B cell (primary cell): ENCODE data around the gene SH3RF3. TPM values are rescaled to one million over a fixed set of nuclear protein-coding genes. Genes with fewer than 3 reads are reported as not detected.

Source experiments
- ATAC-seq: fragments of 200-7000 bp; cut with Tn5 transposase; one replicate; pipeline ENCODE4 v1.10.0; 2021; ENCODE audit warnings: low read depth, mild to moderate bottlenecking, moderate number of reproducible peaks, moderate library complexity
- CTCF ChIA-PET: fragments of 350-600 bp; sonication (Branson Sonifier 250); formaldehyde crosslinking; loops from one replicate; lab custom pipeline; 2021; ENCODE audit warnings: antibody characterized with exemption, inconsistent platforms; lab: Charles Lee
- POLR2A ChIA-PET: fragments of 350-600 bp; sonication (Branson Sonifier 250); formaldehyde crosslinking; loops from one replicate; lab custom pipeline; 2021; ENCODE audit warnings: antibody characterized with exemption; lab: Charles Lee
- DNase-seq: peaks from one replicate; pipeline ENCODE4 v3.0.0; 2013
- H2AFZ ChIP-seq: 2 replicates; pipeline ENCODE4 v1.6.1; 2012; ENCODE audit warnings: mild to moderate bottlenecking, low read depth, low read length; ENCODE audit not compliant: insufficient read depth, poor library complexity, severe bottlenecking
- H3K27ac ChIP-seq, 2 donors: 1 replicate in 1 of 2; 2 replicates in 1 of 2; pipeline ENCODE4 v1.5.1; 2012 to 2013; ENCODE audit warnings: low read length in 2 of 2, mild to moderate bottlenecking in 2 of 2, moderate library complexity in 1 of 2
- H3K27me3 ChIP-seq, 4 experiments: fragments of 200-600 bp in 1 of 4; sonication (generic) in 1 of 4; replicated peaks in 1 of 4; 1 replicate in 2 of 4; 2 replicates in 2 of 4; pipeline versions ENCODE4 v1.6.1 to v1.7.0; 2013 to 2016; ENCODE audit warnings: low read length in 3 of 4, mild to moderate bottlenecking in 2 of 4, mixed read lengths in 1 of 4, moderate library complexity in 1 of 4; ENCODE audit not compliant: insufficient read depth in 4 of 4, control insufficient read depth in 3 of 4; ENCODE audit errors: control extremely low read depth in 1 of 4
- H3K36me3 ChIP-seq, 2 experiments: replicated peaks in 1 of 2; 1 replicate in 1 of 2; 2 replicates in 1 of 2; pipeline versions ENCODE4 v1.6.1 to v1.7.1; 2013; ENCODE audit warnings: low read length in 1 of 2; ENCODE audit not compliant: insufficient read depth in 2 of 2, control insufficient read depth in 1 of 2; ENCODE audit errors: control extremely low read depth in 1 of 2, extremely low read depth in 1 of 2
- H3K4me1 ChIP-seq, 2 donors: fragments of 200-600 bp in 1 of 2; sonication (generic) in 1 of 2; 1 replicate in 1 of 2; 2 replicates in 1 of 2; pipeline versions ENCODE4 v1.5.1 to v1.6.1; 2013 to 2017; ENCODE audit warnings: low read length in 2 of 2; ENCODE audit not compliant: control insufficient read depth in 2 of 2, insufficient read depth in 2 of 2
- H3K4me2 ChIP-seq: replicated peaks from 2 replicates; pipeline ENCODE3; 2012; ENCODE audit warnings: mild to moderate bottlenecking, low read depth, low read length; ENCODE audit not compliant: poor library complexity, severe bottlenecking
- H3K4me3 ChIP-seq, 5 experiments: fragments of 200-600 bp in 1 of 5; sonication (generic) in 1 of 5; 1 replicate in 3 of 5; 2 replicates in 2 of 5; pipeline versions ENCODE4 v1.5.1 to v1.7.0; 2011 to 2016; ENCODE audit warnings: low read length in 4 of 5, mild to moderate bottlenecking in 4 of 5, low read depth in 2 of 5, control low read depth in 1 of 5, moderate library complexity in 1 of 5; ENCODE audit not compliant: insufficient read depth in 1 of 5; ENCODE audit errors: control extremely low read depth in 1 of 5, extremely low read depth in 1 of 5
- H3K79me2 ChIP-seq: fragments of 200-600 bp; sonication (generic); one replicate; pipeline ENCODE4 v1.6.0; 2016; ENCODE audit warnings: low read length; ENCODE audit not compliant: control insufficient read depth, insufficient read depth
- H3K9ac ChIP-seq: fragments of 200-600 bp; sonication (generic); 2 replicates; pipeline ENCODE4 v1.6.1; 2017; ENCODE audit warnings: mild to moderate bottlenecking, low read length, moderate library complexity
- H3K9me3 ChIP-seq, 3 donors: one replicate each; pipeline versions ENCODE4 v1.6.1 to v1.7.1; 2013; ENCODE audit warnings: low read length in 2 of 3; ENCODE audit not compliant: control insufficient read depth in 2 of 3, insufficient read depth in 1 of 3; ENCODE audit errors: control extremely low read depth in 1 of 3
- H4K20me1 ChIP-seq: 2 replicates; pipeline ENCODE4 v1.6.0; 2012; ENCODE audit warnings: mild to moderate bottlenecking, low read length; ENCODE audit not compliant: insufficient read depth, control insufficient read depth, poor library complexity, severe bottlenecking
- H3K27ac Mint-ChIP-seq: one replicate; pipeline ENCODE4 v1.8.0; 2021; ENCODE audit warnings: mixed read lengths
- H3K27me3 Mint-ChIP-seq: one replicate; pipeline ENCODE4 v1.8.0; 2021; ENCODE audit warnings: mixed read lengths
- H3K4me1 Mint-ChIP-seq: one replicate; pipeline ENCODE4 v1.8.0; 2021; ENCODE audit warnings: mixed read lengths
- H3K4me3 Mint-ChIP-seq: one replicate; pipeline ENCODE4 v1.8.0; 2021; ENCODE audit warnings: mixed read lengths
- H3K9me3 Mint-ChIP-seq: one replicate; pipeline ENCODE4 v1.8.0; 2022; ENCODE audit warnings: mixed read lengths; ENCODE audit not compliant: insufficient read depth
- CTCF ChIP-seq: fragments of 200-600 bp; IDR thresholded peaks from one replicate; pipeline ENCODE4 v1.8.0; 2022; ENCODE audit warnings: antibody characterized with exemption, mild to moderate bottlenecking
- EZH2 ChIP-seq: IDR thresholded peaks from 2 replicates; pipeline ENCODE4 v1.6.1; 2012; ENCODE audit warnings: borderline replicate concordance, low read depth, mild to moderate bottlenecking, moderate library complexity, low read length; ENCODE audit not compliant: insufficient read depth, poor library complexity, severe bottlenecking
- WGBS: methylation state at CpG from one replicate; pipeline ENCODE4 v1.1.5; 2013; ENCODE audit warnings: missing lambda C conversion rate; ENCODE audit not compliant: insufficient coverage; 5-methylcytosine and 5-hydroxymethylcytosine counted together
- intact Hi-C: fragments of 100-400 bp; cut with micrococcal nuclease; formaldehyde crosslinking; loops from one replicate; pipeline ENCODE4 v1.10.0; 2022
- polyA plus RNA-seq: library from polyadenylated mRNA; depleted of rRNA; stranded (reverse); fragments of >200 nt; gene quantifications from 2 replicates; pipeline ENCODE4 v1.2.3, GENCODE V29; 2012
- total RNA-seq, 2 donors: library from RNA; stranded (reverse); fragments of 120-200 nt in 1 of 2; gene quantifications; 1 replicate in 1 of 2; 2 replicates in 1 of 2; pipeline versions ENCODE4 v1.2.3 to v1.2.4, GENCODE V29; 2013 to 2022

The SH3RF3 gene
- total and polyA plus RNA-seq, 2 donors (not counting 1 experiment from before 2014, with no cell fraction given), result 0.07 to 1.2 TPM

- Mint-ChIP-seq H3K4me1 (peaks cover 4% of the 10 kb centered on the region), H3K9me3 (no peaks in the 10 kb centered on the region), H3K4me3 (no peak overlapping the region), H3K27ac (no peak overlapping the region), H3K27me3 (no peaks in the 10 kb centered on the region)
- H3K27me3 ChIP-seq, result no peaks in the 10 kb centered on the region
- H3K36me3 ChIP-seq, result no peaks in the 10 kb centered on the region
- no peak overlapping the region for H3K4me3 ChIP-seq
- H3K9me3 ChIP-seq, result peaks cover 3 to 8% (median 6%) of the 10 kb centered on the region in 3 donors
- intact Hi-C loops, result no loop called here
- H3K9ac ChIP-seq, result no peak overlapping the region
- DNase-seq (no peak), ATAC-seq (no peak)
- no peak overlapping the region for H3K27ac ChIP-seq
- no peaks in the 10 kb centered on the region for H3K79me2 ChIP-seq
- ChIA-PET POLR2A (no interaction called here), CTCF (no interaction called here)
- 96% methylated on average over 3 of the region's 8 CpGs for WGBS
- no peak overlapping the region for H2AFZ ChIP-seq
- TF ChIP-seq EZH2 (no peak), CTCF (no peak)
- H4K20me1 ChIP-seq, result no peaks in the 10 kb centered on the region
- H3K4me1 ChIP-seq, result no peaks in the 10 kb centered on the region
- H3K4me2 ChIP-seq, result no peak overlapping the region
These were observed 226.3 kb downstream of the SH3RF3 start for GRCh38 chr2:109355192-109355843.

GRCh38 chr2:109356324-109357035, 227.5 kb downstream of the SH3RF3 start:
- WGBS, result 92% methylated on average over 4 of the region's 7 CpGs
- no peak overlapping the region for H3K4me2 ChIP-seq
- peaks cover 3 to 8% (median 6%) of the 10 kb centered on the region in 3 donors for H3K9me3 ChIP-seq
- no peak overlapping the region for H3K27ac Mint-ChIP-seq
- H3K4me3 Mint-ChIP-seq, result no peak overlapping the region
- no peaks in the 10 kb centered on the region for H3K27me3 Mint-ChIP-seq
- no peak for DNase-seq
- no peak for ATAC-seq
- no peaks in the 10 kb centered on the region for H3K79me2 ChIP-seq
- H2AFZ ChIP-seq, result no peak overlapping the region
- ChIA-PET CTCF (no interaction called here), POLR2A (no interaction called here)
- H3K9ac ChIP-seq, result no peak overlapping the region
- intact Hi-C loops, result no loop called here
- no peaks in the 10 kb centered on the region for H3K4me1 Mint-ChIP-seq
- no peak for TF ChIP-seq CTCF
- TF ChIP-seq EZH2, result no peak
- H3K27me3 ChIP-seq, result no peaks in the 10 kb centered on the region
- H3K36me3 ChIP-seq, result no peaks in the 10 kb centered on the region
- no peaks in the 10 kb centered on the region for H3K4me1 ChIP-seq
- H3K9me3 Mint-ChIP-seq, result no peaks in the 10 kb centered on the region
- H3K27ac ChIP-seq, result no peak overlapping the region
- H4K20me1 ChIP-seq, result no peaks in the 10 kb centered on the region
- no peak overlapping the region for H3K4me3 ChIP-seq
